Dermis microvascular lymphatic vessel endothelial cell (primary cell): ENCODE results near the gene SHC1. TPM values are rescaled to one million over a fixed set of nuclear protein-coding genes. Genes with fewer than 3 reads are reported as not detected.
"Not testable (repeated sequence)": the region's sequence is repeated elsewhere in the genome, so short reads cannot be mapped to it uniquely, and the experiment has no call there.

Experiments used
- DNase-seq, 2 donors: peaks; one replicate each; pipeline versions ENCODE4 v3.0.0 to v3.0.0-alpha.2; 2010; ENCODE audit warnings: low read depth in 2 of 2
- total RNA-seq: library from RNA; depleted of rRNA; stranded (reverse); fragments of >200 nt; gene quantifications from 2 replicates; pipeline ENCODE4 v1.2.1, GENCODE V29; 2014

The SHC1 gene
- total RNA-seq, 1 donor from 2014 or later: 217 TPM

- no peak for DNase-seq
Observed at GRCh38 chr1:154996966-154997701, 26.6 kb upstream of the SHC1 start.

- peak in 1 of 2 donors; percentile 77 for DNase-seq
Observed at GRCh38 chr1:154995301-154995983, 24.9 kb upstream of the SHC1 start.

GRCh38 chr1:154994591-154994990, 24.0 kb upstream of the SHC1 start:
- DNase-seq: no peak

- no peak for DNase-seq
Observed at GRCh38 chr1:154994269-154994587, 23.7 kb upstream of the SHC1 start.

- no peak for DNase-seq
Observed at GRCh38 chr1:154993572-154994268, 23.2 kb upstream of the SHC1 start, which contains the start of gene LENEP. Gene LENEP (plus strand): TSS chr1:154993586. CDS start chr1:154993608, 22 bp downstream.

GRCh38 chr1:154992721-154993571, 22.4 kb upstream of the SHC1 start:
- DNase-seq: no peak

- DNase-seq: no peak
Observed at GRCh38 chr1:154990276-154990675, 19.7 kb upstream of the SHC1 start.

GRCh38 chr1:154989195-154989860, 18.8 kb upstream of the SHC1 start:
- DNase-seq: no peak

- no peak for DNase-seq
Observed at GRCh38 chr1:154988058-154988954, 17.8 kb upstream of the SHC1 start.

GRCh38 chr1:154987326-154987725, 16.8 kb upstream of the SHC1 start:
- no peak for DNase-seq

GRCh38 chr1:154986736-154987135, 16.2 kb upstream of the SHC1 start:
- DNase-seq: not testable (repeated sequence)

GRCh38 chr1:154983776-154984466, 13.4 kb upstream of the SHC1 start:
- no peak for DNase-seq

- peak; percentile 100 for DNase-seq
Observed at GRCh38 chr1:154982897-154983648, 12.5 kb upstream of the SHC1 start, which contains the start of gene FLAD1. Gene FLAD1 (plus strand): TSS chr1:154983344. CDS start chr1:154983695, 351 bp downstream.

- no peak for DNase-seq
Observed at GRCh38 chr1:154982341-154982740, 11.8 kb upstream of the SHC1 start.

GRCh38 chr1:154978360-154978759, 7.8 kb upstream of the SHC1 start:
- no peak for DNase-seq

GRCh38 chr1:154977762-154978161, 7.2 kb upstream of the SHC1 start:
- not testable (repeated sequence) for DNase-seq

- peak in 1 of 2 donors; percentile 58 for DNase-seq
Observed at GRCh38 chr1:154975409-154976059, 5.0 kb upstream of the SHC1 start.
